ENCODE results near the gene MRPL18.

- TF ChIP-seq CTCF (IDR thresholded peaks at IDR 0.05) (no peak), POLR2AphosphoS5 (IDR thresholded peaks at IDR 0.05) (no peak), EP300 (IDR thresholded peaks at IDR 0.05) (no peak), POLR2A (IDR thresholded peaks at IDR 0.05) (no peak)
Measured at GRCh38 chr6:159807150-159807858, 17.0 kb downstream of the MRPL18 start.
